ENCODE data around the gene F7.

The F7 gene

GRCh38 chr13:113119822-113120189 is 14.2 kb downstream of the F7 start:
- no peak for DNase-seq

DNA sequence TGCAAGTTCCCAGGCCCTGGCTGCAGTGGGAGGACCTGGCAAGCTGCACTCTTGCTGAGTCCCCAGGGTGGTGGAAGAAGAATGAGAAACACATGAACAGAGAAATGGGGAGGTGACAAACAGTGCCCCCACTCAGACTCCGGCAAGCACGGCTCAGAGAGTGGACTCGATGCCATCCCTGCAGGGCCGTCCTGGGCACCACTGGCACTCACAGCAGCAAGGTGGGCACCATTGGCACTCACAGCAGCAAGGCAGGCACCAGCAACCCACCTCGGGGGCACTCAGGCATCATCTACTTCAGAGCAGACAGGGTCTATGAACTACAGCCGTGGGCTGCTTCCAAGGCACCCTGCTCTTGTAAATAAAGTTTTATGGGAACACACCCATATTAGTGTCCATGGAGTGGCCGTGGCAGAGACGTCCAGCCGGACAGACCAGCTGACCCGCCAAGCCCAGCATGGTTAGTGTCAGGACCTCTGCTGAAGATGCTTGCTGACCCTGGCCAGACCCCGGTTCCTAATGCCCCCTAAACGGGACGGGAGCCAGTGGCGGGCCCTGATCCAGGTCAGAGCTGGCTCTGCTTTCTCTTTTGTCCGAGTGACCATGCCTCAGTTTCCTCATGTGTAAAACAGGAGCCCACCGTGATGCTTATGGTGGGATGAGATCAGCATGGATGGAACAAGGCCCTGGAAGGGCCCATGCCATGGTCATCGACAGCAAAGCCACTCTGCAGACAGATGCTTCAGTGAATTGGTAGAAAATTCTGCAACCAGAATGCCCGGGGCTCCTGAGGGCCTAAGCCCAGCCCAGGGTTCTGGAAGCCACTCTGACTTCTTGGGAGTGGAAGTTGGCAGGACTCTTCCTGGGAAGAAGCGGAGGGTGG is 14.9 kb downstream of the F7 start:
- no peak for DNase-seq

GRCh38 chr13:113121183-113121927 is 15.8 kb downstream of the F7 start:
- DNase-seq, result no peak

- DNase-seq, result no peak
These were observed 16.4 kb downstream of the F7 start for GRCh38 chr13:113121928-113122471.

- DNase-seq, result no peak
These were observed 17.1 kb downstream of the F7 start, which contains the start of gene F10 for GRCh38 chr13:113122550-113123225. Gene F10, plus strand, starts transcription at chr13:113122799. Its CDS starts 57 bp downstream, at chr13:113122856.

GRCh38 chr13:113123226-113124201 is 17.9 kb downstream of the F7 start:
- no peak for DNase-seq

- no peak for DNase-seq
These were observed 18.8 kb downstream of the F7 start for GRCh38 chr13:113124211-113124970.

GRCh38 chr13:113125506-113126264 is 20.1 kb downstream of the F7 start:
- DNase-seq, result no peak

DNA sequence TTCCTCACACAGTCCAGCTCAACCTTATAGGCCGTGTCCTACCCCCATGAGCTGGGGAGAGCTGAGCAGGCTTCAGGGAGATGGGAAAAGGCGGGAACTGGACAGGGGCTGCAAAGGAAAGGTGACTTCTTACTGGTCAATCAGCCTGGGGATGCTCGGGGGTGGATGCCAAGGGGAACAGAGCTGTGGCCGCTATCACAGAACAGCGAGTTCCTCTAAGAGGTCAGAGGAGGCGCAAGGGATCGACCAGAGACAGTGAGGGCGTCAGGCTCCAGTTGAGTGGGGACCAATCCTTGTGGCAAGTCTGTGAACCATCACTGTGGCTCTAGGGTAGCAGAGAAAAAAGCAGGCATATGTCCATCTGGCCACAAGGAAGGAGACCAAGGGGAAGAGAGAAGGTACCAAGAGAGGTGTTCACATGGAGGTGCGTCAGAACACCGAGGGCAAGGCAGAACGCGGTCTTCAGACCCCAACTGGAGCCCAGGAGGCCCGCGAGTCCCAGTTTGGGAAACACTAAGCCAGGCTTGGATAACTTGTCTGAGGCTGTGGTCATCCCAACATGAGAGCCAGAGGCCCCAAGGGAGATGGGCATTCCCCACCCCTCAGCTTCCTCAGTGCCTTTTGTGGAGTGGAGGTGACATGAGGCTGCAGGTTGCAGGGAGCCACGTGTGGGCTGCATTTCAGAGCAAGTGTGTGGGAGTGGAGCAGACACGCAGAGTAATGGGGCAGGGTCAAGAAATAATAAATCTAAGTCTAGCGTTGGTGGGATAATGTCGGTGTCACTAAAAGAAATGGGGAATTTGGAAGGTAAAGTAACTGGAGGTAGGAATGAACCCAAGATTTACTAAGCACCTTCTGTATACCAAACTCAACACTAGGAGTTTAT is 20.9 kb downstream of the F7 start:
- no peak for DNase-seq

- no peak for DNase-seq
These were observed 23.9 kb downstream of the F7 start for GRCh38 chr13:113129480-113129879.

GRCh38 chr13:113129921-113130750 is 24.5 kb downstream of the F7 start:
- DNase-seq, result peak; percentile 21 to 22

DNA sequence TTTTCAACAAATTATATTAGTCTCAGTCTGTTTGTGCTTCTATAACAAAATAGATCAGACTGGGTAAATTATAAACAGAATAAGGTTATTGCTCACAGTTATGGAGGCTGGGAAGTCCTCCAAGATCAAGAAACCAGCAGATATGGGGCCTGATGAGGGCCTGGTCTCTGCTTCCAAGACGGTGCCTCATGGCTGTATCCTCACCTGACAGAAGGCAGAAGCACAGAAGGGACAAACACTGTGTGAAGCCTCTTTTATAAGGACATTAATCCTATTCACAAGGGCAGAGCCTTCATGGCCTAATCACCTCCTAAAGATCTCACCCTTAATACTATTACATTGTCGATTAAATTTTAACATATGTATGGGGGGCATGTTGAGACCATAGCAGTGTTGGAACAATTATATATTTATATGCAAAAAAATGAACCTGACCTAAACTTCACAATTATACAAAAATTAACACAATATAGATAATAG is 29.7 kb downstream of the F7 start:
- no peak for DNase-seq

- no peak for DNase-seq
These were observed 32.2 kb downstream of the F7 start for GRCh38 chr13:113137691-113138298.

- no peak for DNase-seq
These were observed 33.4 kb downstream of the F7 start for GRCh38 chr13:113138792-113139551.

- no peak for DNase-seq
These were observed 34.0 kb downstream of the F7 start for GRCh38 chr13:113139577-113139976.

DNA sequence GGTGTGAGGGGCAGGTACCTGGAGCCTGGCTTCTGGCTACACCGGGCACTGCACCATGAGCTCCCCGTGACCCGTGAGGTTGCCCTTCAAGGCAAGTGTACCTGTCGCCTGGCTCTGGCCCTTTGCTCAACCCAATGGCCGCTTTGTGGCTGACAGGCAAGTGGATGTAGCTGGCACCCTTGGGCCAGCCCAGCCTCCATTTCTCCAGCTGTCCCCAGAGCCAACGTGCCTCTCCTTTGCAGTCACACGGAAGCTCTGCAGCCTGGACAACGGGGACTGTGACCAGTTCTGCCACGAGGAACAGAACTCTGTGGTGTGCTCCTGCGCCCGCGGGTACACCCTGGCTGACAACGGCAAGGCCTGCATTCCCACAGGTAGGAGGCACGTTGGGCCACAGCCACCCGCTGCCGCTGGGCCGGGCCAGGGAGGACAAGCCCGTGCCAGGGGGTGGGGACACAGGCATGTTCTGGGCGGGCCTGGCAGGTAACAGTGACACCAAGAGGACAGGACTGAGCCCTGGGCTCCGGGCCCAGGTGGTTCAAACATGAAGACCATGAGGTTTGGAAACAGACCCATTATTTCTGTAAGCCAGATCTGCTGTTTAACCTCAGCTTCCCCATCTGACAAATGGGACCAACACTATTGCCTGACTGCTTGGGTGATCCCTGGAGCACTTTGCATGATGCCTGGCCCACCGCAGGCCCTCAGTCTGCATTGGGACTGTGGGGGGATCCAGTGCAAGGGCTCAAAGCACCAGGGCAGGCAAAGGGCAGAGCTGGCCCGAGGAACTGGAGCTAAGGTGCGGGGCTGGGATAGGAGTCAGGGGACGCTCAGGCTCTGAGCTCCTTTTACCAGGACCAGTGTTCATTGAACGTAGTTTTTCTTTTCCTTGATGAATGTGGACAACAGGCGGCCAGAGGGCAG is 35.3 kb downstream of the F7 start:
- no peak for DNase-seq

All from CD4-positive, alpha-beta T cell treated with Interleukin-1 beta for 1 hour (primary cell).